ENCODE results near the gene FEN1.

The FEN1 gene

GRCh38 chr11:61778357-61778886 lies 14.3 kb upstream of the FEN1 start:
- POLR2A ChIA-PET = interaction anchor here (1.2 kb wide), 1 partner anchor 10 kb away, joined by 4 read pairs; no protein-coding TSS in a partner anchor
- Histone ChIP-seq H3K9me3 (ENCODE audit: control insufficient read depth, insufficient read depth, low read depth, low read length) (no peaks in the 10 kb centered on the region), H3K27ac (ENCODE audit: extremely low read depth, low read depth, low read length) (no peak overlapping the region), H3K36me3 (ENCODE audit: control insufficient read depth in 2 of 2, insufficient read depth in 1 of 2, low read length in 2 of 2) (peaks cover 0 to 18% of the 10 kb centered on the region in 2 experiments; a peak in 1 of 3 replicates), H3K4me1 (ENCODE audit: control insufficient read depth, insufficient read depth, low read length) (no peaks in the 10 kb centered on the region), H3K4me3 (ENCODE audit: low read depth, low read length) (no peak overlapping the region)
- TF ChIP-seq ZFHX2 (tag by site-specific recombination; conservative IDR thresholded peaks at IDR 0.05) (peak; percentile 77), EGR2 (tag by site-specific recombination; IDR thresholded peaks at IDR 0.05; ENCODE audit: low read depth) (peak; percentile 70), ZNF140 (tag by site-specific recombination; IDR thresholded peaks at IDR 0.05) (no peak)
- CTCF ChIA-PET = interaction anchor here (0.6 to 2.6 kb wide), 4 partner anchors 10 to 705 kb away, joined by 3 to 13 read pairs (median 3); no protein-coding TSS in a partner anchor

GRCh38 chr11:61778920-61779650 lies 13.6 kb upstream of the FEN1 start:
- no peaks in the 10 kb centered on the region for H3K9me3 ChIP-seq (ENCODE audit: control insufficient read depth, insufficient read depth, low read depth, low read length)
- H3K36me3 ChIP-seq (ENCODE audit: control insufficient read depth in 2 of 2, insufficient read depth in 1 of 2, low read length in 2 of 2) = peaks cover 0 to 23% of the 10 kb centered on the region in 2 experiments; a peak in 1 of 3 replicates
- no peak overlapping the region for H3K4me3 ChIP-seq (ENCODE audit: low read depth, low read length)
- CTCF ChIA-PET = interaction anchor here (0.6 to 2.9 kb wide), 4 partner anchors 9 to 106 kb away, joined by 3 to 13 read pairs (median 6); no protein-coding TSS in a partner anchor
- TF ChIP-seq ZBTB6 (tag by site-specific recombination; IDR thresholded peaks at IDR 0.05) (peak; percentile 67; the same call in 1 of the 2 replicates), TSHZ1 (tag by site-specific recombination; IDR thresholded peaks at IDR 0.05; ENCODE audit: borderline replicate concordance) (no peak), ZFHX2 (tag by site-specific recombination; conservative IDR thresholded peaks at IDR 0.05) (no peak)
- no peaks in the 10 kb centered on the region for H3K4me1 ChIP-seq (ENCODE audit: control insufficient read depth, insufficient read depth, low read length)
- no peak overlapping the region for H3K27ac ChIP-seq (ENCODE audit: extremely low read depth, low read depth, low read length)
- POLR2A ChIA-PET = interaction anchor here (1.2 kb wide), 2 partner anchors 9 to 26 kb away, joined by 3 to 4 read pairs; no protein-coding TSS in a partner anchor

- Histone ChIP-seq H3K36me3 (ENCODE audit: control insufficient read depth in 2 of 2, insufficient read depth in 1 of 2, low read length in 2 of 2) (peaks cover 0 to 31% of the 10 kb centered on the region in 2 experiments; a peak in 1 of 3 replicates), H3K4me3 (ENCODE audit: low read depth, low read length) (no peak overlapping the region), H3K27ac (ENCODE audit: extremely low read depth, low read depth, low read length) (no peak overlapping the region), H3K4me1 (ENCODE audit: control insufficient read depth, insufficient read depth, low read length) (no peaks in the 10 kb centered on the region), H3K9me3 (ENCODE audit: control insufficient read depth, insufficient read depth, low read depth, low read length) (no peaks in the 10 kb centered on the region)
- TF ChIP-seq ZNF266 (tag by site-specific recombination; IDR thresholded peaks at IDR 0.05; ENCODE audit: low read depth) (no peak), ZNF677 (tag by site-specific recombination; IDR thresholded peaks at IDR 0.05) (no peak), GLIS2 (tag by site-specific recombination; IDR thresholded peaks at IDR 0.05) (peak; percentile 25; the same call in 1 of the 2 replicates), REST (tag by site-specific recombination; IDR thresholded peaks at IDR 0.05) (no peak), ZNF600 (tag by site-specific recombination; IDR thresholded peaks at IDR 0.05) (0 out of 2 replicates have a peak, but pooled peaks have one; percentile 21), ZFP69B (tag by site-specific recombination; IDR thresholded peaks at IDR 0.05) (no peak)
- CTCF ChIA-PET = interaction anchor here (0.8 to 2.9 kb wide), 8 partner anchors 8 to 118 kb away, joined by 3 to 13 read pairs (median 4); no protein-coding TSS in a partner anchor
- POLR2A ChIA-PET = interaction anchor here (1.2 kb wide), 3 partner anchors 8 to 27 kb away, joined by 3 to 5 read pairs (median 4); no protein-coding TSS in a partner anchor
Observed at GRCh38 chr11:61779666-61780525, 12.8 kb upstream of the FEN1 start.
